PC-9 (cell line): ENCODE measurements around the gene CFAP20DC.

Experiments
- CTCF ChIP-seq: fragments of 200-600 bp; sonication (generic); conservative IDR thresholded peaks from 2 replicates; pipeline ENCODE4 v1.6.1; 2017; ENCODE audit warnings: mixed run types, antibody characterized with exemption, mild to moderate bottlenecking, moderate library complexity
- EZH2 ChIP-seq: fragments of 200-600 bp; sonication (generic); IDR thresholded peaks from 2 replicates; pipeline ENCODE4 v1.8.0; 2017; ENCODE audit warnings: antibody characterized with exemption, low read depth

GRCh38 chr3:58948018-58948417, 101.8 kb downstream of the CFAP20DC start:
- TF ChIP-seq CTCF (no peak), EZH2 (no peak)
